HG03342 (cell line): ENCODE data around the gene NLRP6.
A peak's percentile ranks its signal among the peaks of the same experiment; 100 is the strongest.
"Not testable (repeated sequence)": the region's sequence is repeated elsewhere in the genome, so short reads cannot be mapped to it uniquely, and the experiment has no call there.

ENCODE experiments used
- ATAC-seq: cut with Tn5 transposase; IDR thresholded peaks from one replicate; pipeline ENCODE4 v1.9.1; 2021; ENCODE audit warnings: mild to moderate bottlenecking, moderate library complexity; ENCODE audit not compliant: unreplicated experiment

The NLRP6 gene

GRCh38 chr11:281486-282161 lies 3.4 kb downstream of the NLRP6 start:
- ATAC-seq = no peak

GRCh38 chr11:282171-282570 lies 4.0 kb downstream of the NLRP6 start:
- ATAC-seq = no peak

DNA sequence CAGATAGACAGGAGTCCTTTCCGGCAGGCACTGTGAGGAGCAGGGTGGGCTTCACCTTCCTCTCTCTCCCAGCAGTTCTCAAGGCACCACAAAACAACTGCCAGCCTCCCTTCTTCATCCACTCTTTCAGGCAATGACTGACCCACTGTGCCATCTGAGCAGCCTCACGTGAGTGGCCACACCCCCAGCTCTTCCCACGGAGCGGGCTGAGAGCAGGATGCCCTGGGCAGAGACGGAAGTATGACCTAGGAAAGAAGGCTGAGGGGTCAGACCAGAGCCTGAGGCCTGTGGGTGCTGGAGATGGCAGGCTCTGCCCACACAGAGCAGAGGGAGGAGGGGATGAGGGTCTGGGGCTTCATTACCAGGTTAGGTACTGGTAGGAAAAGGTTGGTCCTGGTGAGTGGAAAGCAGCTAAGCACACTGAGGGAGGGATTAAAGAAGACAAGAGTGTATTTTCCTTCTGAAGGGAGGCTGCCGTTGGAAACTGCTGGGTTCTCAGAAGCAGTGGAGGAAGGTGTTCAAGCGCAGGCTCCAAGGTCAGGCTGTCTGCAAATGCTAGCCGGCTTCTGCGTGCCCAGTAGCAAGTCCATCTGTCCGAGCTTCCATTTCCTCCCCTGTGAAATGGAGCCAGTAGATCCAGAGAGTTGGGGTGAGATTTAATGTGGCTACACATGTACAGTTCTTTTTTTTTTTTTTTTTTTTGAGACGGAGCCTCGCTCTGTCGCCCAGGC lies 4.6 kb downstream of the NLRP6 start:
- ATAC-seq = no peak

GRCh38 chr11:283405-284104 lies 5.3 kb downstream of the NLRP6 start:
- no peak for ATAC-seq

DNA sequence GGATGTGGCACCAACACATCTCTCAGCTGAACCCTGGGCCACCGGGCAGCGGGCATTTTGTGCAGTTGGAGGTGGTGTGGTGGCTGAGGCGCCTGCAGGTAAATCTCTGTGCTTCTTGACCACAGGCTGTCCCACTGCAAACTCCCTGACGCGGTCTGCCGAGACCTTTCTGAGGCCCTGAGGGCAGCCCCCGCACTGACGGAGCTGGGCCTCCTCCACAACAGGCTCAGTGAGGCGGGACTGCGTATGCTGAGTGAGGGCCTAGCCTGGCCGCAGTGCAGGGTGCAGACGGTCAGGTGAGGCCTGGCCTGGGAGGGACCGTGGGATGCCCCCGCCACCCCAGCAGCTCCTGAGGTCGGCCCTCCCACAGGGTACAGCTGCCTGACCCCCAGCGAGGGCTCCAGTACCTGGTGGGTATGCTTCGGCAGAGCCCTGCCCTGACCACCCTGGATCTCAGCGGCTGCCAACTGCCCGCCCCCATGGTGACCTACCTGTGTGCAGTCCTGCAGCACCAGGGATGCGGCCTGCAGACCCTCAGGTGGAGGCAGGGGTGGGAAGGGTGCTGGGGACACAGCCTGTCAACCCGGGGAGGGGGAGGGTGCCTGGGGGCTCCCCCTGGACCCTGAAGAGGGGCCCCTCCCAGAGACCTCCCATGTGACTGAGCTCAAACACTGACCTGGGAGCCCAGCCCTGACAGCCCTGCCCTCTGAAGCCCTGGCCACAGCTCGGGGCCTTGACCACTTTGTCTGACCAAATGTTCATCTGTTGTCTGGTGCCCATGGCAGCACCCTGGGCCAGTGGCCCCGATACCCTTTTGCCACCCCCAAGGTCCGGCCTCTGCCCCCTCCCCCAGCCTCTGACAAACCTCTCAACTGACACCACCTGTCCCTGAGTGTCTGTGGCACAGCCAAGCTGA lies 6.2 kb downstream of the NLRP6 start:
- ATAC-seq = no peak

DNA sequence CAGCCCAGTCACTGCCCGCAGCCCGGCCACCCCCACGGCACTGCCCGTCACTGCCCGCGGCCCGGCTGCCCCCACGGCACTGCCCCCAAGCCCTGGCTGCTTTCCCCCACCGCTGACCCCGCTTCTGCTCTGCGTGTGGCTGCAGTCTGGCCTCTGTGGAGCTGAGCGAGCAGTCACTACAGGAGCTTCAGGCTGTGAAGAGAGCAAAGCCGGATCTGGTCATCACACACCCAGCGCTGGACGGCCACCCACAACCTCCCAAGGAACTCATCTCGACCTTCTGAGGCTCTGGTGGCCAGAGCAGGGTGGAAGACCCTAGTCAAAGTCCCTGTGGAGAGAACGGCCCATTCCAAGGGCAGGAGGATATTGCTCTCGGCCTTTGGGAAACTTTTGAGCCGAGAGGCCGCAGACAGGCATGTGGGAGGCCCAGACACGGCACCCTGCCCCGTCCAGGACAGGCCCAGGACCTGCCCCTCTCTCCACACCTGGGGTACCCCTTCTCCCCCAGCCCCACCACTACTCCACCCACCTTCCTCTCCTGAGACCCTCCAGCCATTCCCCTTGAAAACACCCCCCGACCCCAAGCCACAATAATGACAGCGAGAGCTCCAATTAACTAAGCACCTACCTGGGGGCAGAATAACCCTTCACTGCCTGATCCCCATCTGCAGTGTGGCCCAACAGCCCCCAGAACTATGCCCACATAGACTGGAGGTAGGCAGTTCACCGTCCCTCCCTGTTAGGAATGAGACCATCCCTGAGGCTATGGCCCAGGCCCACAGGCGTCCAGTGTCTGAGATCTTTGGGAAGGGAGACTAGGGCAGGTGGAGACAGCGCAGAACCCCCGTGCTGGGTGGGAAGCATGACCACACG lies 7.0 kb downstream of the NLRP6 start:
- no peak for ATAC-seq

- no peak for ATAC-seq
Observed at GRCh38 chr11:285894-286220, 7.7 kb downstream of the NLRP6 start.

- not testable (repeated sequence) for ATAC-seq
Observed at GRCh38 chr11:286977-287820, 9.0 kb downstream of the NLRP6 start.

DNA sequence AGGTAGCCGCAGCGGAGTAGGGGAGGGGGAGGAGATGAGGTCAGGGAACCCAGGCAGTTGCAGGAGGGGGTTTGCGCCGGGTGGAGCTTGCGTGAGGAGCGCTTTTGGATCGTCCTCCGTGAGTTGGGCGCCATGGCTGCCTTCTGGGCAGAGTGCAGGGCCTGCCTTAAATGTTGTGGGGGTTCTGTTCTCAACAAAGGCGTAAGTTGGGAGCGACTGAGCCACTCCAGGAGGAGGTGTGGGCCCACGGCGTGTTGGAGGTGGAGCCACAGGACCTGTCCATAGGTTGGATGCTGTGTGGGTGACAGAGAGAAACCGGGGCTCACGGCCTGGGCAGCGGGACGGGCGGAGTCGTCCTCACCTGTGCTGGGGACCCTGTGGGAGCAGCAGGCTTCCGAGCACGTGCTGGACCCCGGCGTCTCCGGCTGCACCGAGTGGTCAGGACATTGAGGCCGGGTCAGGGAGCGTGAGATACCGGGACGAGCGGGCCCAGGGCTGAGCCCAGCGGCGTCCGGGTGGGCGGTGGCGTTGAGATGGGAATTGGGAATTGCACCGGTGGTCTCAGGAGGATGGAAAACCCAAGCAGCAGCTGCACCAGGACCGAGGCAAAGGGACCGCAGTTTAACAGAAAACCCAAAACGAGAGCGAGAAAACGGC lies 9.7 kb downstream of the NLRP6 start:
- ATAC-seq = no peak

GRCh38 chr11:288478-289397 lies 10.5 kb downstream of the NLRP6 start, which contains the start of gene PGGHG:
Gene PGGHG, plus strand, starts transcription at chr11:289126. Its CDS starts 691 bp downstream, at chr11:289817.
- ATAC-seq = peak; percentile 47

- no peak for ATAC-seq
Observed at GRCh38 chr11:289398-289711, 11.1 kb downstream of the NLRP6 start.

DNA sequence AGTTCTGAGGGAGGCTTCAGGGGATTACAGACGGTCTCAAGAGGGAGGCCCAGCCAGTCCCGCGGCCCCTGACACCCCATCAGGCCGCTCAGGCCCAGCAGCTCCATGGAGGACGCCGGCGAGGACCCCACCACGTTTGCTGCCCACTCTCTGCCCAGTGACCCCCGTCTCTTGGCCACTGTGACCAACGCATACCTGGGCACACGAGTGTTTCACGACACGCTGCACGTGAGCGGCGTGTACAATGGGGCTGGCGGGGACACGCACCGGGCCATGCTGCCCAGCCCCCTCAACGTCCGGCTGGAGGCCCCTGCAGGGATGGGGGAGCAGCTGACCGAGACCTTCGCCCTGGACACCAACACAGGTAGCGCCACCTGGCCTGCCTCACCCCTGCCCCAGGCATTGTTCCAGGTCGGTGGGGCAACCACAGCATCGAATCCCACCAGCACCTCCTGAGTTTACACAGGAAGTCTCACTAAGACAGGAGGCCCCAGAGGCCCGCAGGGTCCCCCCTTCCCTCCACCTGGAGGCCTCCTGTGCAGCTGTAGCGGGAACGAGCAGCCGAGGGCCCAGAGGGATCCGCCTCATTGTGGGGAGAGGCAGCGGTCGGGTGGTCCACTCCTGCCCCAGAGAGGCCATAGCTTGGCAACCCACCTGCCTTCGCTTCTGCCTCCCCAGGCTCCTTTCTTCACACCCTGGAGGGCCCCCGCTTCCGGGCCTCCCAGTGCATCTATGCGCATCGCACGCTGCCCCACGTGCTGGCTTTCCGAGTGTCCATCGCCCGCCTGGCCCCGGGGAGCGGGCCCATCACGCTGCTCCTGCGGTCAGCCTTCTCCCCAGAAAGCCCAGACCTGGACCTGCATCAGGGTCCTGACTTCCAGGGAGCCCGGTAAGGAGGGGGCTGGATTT lies 11.8 kb downstream of the NLRP6 start:
- ATAC-seq = no peak

- ATAC-seq = no peak
Observed at GRCh38 chr11:290621-291231, 12.5 kb downstream of the NLRP6 start.

GRCh38 chr11:291281-292210 lies 13.3 kb downstream of the NLRP6 start:
- ATAC-seq = no peak
